IPS DF 4.7 (cell line): ENCODE measurements around the gene EXT2.

Experiments used
- DNase-seq: peaks from one replicate; pipeline ENCODE4 v3.0.0-alpha.2; 2013; ENCODE audit warnings: low spot score; ENCODE audit errors: extremely low read depth

The EXT2 gene

DNA sequence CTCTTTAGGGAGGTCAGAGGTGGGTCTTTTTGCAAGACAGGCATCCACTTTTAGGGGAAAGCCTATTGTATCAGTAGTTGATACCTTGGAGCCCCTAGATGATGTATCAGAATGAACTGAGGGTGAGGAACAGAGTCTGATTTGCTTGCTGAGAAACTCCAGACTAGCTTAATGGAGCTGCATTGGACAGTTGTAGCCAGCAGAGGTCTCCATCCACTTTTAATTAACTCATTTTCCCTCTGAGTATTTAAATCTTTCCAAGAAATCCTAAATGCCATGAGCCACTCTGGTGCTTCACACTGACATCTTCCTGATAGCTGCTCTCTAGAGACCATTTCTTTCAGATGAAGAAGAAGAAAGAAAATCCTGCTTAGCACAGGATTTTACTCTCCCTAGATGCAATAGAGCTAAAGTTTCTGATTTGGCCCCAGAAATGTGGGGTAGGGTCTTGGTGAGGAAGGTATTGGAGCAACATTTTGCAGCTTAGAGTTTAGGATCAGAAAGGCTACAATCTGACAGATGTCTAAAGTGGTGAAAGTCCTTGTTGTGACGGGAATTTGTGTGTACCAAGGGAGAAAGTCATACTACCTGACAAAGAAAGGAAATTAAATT lies 38.0 kb downstream of the EXT2 start:
- DNase-seq = no peak

DNA sequence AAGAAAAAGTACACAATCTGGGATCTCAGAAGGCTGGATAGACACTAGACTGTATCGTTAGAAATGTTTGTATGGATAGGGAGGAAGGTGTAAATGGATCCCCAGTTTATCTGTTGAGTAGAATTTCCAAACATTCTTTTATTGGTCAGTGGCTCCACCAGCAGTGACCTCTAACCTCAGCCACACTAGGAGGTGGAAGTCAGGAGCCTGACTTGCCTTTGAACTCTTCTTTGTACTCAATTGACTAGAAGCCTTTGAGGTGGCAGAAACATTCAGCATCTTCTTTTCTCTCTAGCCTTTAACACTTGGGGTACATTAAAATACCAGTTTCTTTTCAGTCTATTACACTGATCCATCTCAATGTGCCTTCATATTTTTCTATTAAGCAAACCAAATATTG lies 39.1 kb downstream of the EXT2 start:
- no peak for DNase-seq

DNA sequence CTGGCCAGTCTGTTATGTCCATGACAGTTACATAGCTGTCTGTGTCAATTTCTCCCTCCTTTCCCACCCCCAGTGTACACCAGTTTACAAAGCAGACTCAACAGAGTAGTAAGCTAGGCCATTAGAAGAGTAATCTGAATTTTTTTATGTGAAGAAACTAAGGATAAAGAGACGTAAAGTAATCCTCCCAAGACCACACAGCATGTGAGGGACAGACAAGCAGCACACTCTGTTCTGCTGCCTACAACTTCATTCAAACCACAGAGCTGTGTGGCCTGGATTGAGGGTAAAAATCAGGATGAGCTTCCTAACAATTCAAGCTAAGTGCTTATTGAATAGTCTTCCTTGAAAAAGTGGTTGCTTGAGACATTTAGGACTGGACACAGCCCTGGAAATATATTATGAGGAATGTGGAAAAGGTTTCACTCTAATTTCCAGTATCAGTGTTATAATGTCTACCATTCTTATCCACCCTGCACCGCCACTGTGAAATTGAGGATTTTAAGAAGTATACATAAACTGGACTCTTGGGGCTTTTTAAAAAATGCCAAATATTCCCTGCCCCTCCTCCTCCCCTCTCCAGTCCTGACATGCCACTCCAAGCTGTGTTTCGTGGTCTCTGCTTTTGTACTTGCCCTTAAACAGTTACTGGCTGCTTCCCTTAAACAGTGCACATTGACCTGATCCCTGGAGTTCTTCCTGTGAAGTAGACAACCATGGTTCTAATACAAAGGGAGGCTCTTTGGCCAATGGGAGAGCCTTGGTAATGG lies 40.9 kb downstream of the EXT2 start:
- DNase-seq = no peak

DNA sequence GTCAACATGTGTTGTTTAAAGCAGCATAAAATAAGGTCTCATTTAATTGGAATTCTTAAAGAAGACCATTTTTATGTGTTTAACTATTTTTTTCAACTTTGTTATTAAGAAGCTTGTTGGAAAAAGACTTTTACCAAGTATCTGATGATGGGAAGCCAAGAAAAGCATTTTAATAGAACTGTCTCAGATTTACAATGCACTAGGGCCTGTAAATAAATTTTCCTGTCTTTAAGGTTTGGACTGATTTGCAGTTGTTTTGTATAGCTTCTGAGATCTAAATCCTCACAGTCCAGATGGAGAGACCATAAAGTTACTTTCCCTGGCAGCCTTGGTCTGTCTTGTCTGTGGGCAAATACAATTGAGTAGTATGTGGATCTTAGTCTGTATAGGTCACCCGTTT lies 41.6 kb downstream of the EXT2 start:
- no peak for DNase-seq

DNA sequence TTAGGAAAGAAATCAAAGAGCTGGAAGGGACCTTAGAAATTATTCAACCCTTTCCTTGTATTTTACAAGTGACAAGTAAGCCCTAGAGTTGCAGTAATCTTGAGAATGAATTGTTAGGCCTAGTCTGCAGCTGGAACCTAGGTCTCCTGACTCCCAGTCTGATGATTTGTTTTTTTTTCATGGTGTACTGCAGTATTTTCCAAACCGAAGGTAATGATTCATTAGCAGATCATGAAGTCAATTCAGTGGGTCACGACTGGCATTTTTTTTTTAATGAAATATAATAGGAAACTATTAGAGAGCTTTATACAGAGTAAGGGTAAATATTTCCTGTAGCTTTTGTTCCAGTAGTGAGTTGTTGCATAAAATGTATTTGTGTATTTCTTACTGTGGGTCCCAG lies 42.8 kb downstream of the EXT2 start:
- no peak for DNase-seq

DNA sequence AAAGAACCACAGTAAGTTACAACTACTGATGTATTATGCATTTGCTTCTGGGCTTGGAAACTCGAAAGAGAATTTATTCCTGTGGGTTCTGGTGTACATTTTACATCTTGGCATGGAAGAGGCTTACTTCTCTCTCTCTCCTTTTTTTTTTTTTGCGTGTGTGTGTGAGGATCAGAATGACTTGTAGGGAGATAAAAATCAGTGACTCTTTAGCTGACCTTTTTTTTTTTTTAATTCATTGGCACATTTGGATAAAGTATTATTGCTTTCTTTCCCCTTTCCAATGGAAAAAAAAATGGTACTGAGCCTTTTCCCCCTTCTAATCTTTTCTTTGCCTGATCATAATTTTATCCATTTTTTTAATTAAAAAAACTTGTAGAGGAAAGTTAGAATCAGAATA lies 43.5 kb downstream of the EXT2 start:
- no peak for DNase-seq

DNA sequence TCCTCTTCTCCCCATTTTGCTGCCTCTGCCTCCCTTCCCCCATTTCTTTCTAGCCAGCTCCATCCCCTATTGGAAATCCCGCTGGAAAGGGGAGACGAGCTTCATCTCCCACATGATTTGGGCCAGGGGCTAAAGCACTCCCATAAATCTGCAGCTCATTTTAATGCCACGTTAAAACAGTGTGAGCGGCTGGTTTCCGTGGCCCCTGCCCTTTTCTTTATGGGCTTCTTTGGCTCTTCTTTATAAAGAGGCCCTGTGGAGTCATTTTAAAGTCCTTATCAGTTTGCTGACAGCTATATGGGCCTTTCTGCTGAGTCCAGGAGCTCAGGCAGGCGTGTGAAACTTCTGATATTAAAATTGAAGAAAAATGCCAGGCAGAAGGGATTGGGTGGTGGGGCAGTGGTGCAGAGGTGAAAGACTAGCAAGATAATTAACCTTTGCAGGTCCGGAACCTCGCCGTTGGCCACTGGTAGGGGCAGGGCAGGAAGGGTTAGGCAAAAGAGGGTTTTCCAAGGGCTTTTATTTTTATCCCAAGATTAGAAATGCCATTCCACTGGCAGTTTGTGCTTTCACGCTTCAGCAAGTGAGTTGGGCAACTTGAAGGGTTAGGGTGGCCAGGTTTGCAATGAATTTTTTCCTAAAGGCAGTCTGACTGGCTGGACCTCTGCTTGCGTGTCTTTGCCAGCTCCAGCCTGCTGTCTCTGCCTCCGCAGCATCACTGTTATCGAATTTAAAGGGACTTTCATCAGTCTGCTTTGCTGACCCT lies 44.3 kb downstream of the EXT2 start:
- DNase-seq = no peak

DNA sequence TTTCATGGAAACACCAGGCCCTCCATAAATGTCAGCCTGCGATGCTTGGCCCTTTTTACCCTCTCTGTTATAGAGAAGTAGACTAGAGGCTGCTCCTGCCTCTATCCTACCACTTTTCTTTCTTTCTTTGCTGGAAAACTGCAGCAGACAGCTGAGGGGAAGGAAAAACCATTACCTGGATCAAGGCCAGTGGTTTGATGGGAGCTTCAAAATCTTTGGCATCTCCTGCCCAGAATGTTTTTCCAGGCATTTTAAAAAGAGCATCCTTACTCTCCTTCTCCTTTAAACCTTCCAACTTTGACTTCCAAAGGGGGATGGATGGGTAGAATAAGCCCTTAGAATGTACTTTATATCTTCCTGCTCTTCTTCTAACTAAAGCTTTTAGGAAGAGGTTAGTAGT lies 44.9 kb downstream of the EXT2 start:
- DNase-seq = no peak

DNA sequence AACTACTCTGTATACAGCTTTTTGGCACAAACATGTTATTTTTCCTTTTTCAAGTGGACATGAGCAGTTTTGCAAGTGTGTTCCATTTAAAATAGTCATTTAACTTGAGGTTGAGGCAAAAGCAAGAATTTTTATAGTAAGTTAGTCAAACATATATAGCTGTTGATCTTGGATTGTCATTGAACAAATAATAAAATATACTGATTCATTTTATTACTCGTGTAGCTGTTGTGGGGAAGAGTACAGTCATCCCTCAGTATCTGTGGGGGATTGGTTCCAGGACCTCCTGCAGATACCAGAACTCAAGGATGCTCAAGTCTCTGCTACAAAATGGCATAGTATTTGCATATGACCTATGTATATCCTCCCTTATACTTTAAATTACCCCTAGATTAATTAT lies 45.3 kb downstream of the EXT2 start:
- no peak for DNase-seq

DNA sequence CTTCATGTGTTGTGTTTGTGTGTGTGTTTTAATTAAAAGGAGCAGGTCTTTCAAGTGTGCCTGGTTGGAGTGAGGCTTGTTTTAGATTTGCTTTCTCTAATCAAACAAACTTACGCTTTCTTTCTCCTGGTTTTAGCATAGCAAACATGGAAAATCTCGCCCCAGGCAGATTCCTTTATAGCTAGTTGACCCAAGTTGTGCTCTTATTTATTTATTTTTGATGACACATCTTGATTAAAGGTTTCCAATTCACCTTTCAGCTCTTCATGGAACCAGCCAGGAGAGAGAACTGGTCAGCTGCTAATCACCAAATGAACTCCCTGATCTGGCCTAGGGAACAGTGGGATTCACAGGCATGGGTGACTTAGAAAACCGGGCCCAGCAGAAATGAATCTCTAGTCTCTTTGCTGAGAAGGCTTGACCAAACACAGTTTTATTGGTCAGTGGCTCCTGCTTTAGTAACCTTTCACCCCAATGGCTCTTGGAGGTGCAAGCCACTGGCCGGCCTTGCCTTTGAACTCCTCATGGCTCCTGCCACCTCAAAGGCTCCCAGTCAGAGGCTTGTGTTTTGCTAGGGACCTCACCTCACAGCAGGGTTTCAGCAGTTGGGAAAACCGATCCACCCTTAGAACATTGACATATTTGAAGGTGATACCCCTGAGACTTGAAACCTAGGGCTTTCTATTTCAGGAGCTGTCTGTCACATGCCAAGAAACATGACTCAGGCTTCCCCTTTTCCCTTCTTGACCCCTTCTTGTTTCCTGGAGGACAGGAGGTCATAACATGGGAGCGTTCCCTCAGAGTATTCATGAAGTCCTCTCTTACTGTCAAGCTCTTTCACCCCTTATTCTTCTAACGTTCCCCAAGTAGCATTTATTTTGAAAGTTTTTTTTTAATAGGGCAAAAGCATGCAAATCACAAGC lies 48.8 kb downstream of the EXT2 start:
- DNase-seq = no peak

DNA sequence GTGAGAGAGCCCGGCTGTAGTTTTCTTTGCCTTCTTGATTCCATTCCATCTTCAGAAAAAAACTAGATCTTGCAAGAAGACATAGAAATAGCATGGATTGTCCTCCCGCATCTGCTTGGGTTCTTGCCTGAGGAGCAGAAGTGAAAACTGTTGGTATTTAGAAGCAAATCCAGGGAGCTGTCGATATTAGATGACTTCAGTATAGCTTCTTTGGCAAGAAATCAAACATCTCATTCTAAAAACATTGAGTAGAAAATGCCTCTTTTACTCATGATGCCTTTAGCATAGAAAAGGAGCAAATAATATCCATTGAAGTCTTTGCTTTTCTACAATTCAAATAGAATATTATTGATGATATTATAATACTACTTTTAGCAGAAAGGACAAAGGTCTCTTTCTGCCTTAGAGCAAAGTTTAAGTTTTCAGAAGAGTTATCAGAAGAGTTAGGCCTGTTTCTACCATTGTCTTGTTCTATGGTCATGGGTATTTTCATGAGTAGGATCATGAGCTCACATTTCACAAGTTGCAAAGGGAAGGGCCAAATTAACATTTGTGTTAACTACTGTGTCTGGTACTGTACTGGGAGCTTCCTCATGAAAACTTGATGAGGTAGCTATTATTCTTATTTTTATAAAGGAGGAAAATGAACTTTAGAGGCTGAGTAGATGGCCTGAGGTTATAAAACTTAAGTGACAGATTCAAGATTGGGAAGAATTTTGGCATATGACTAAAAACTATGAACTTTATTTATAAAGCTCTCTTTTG lies 49.7 kb downstream of the EXT2 start:
- no peak for DNase-seq

DNA sequence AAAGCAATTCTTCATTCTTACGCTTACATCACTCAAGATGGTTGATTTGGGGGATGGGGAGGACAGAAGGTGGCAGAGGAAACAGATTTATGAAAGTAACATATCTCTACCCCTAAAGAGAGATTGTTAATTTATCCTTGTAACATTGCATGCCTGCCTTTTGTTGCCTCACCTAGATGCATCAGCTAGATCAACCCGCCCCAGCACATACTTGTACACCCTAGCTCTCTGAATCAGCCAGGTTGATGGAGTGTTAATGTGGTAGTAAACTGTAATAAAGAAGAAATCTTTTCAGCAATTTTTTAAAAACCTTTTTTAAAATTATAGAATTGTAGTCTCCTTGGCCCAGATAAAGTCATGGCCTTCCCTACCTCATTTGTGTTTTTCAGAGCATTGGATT lies 51.5 kb downstream of the EXT2 start:
- no peak for DNase-seq

DNA sequence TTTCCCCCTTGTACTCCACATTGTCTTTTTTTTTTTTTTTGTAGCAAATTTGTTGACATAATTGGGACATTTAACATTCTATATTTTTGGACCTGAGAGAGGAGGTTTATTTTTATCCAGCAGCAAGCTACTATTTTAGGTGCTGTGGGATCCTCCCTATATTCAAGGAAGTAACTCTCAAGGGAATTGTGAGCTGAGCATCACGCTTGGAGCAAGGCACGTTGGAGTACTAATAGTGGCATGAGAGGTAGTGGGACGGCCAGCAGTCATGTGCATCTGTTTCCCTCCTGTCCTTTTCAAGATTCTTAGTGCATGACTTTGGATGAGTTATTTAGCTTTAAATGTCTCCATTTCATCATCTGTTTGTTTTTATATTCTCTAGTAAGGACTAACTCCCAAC lies 52.3 kb downstream of the EXT2 start:
- DNase-seq = no peak

DNA sequence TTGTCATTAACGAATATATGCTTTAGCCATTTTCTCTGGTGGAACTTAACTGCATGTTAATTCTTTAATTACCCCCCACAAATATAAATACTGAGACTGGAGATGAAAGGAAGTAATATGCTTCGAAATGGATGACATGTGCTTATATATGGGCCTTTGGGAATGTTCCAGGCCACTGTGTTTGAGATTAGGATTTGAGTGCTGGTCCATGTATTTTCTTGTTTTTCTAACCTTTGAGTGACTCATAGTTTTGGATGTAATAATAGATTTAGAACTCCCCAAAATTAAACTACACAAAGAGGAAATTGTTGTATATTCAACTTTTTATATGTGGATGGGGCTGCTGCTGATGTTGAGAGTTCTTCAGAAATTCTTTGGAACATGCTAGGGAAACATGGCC lies 54.2 kb downstream of the EXT2 start:
- DNase-seq = no peak

DNA sequence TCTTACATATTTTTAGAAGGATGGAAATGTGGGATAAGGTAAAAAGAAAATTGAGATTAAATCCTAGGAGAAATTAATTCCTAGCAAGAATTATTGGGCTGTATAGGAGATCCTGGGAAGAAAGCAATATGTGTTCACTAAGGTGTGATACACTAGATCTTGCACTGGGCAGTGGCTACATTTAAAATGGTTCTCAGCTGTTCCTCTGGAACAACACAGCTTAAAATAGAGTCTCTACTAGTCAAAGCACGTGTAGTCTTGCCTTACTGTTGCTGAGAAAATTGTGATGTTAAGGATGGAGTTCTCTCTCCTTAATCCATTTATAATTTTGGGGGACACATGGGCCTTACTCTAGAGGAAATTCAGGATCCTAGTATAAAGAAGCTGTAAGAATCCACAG lies 54.9 kb downstream of the EXT2 start:
- no peak for DNase-seq

DNA sequence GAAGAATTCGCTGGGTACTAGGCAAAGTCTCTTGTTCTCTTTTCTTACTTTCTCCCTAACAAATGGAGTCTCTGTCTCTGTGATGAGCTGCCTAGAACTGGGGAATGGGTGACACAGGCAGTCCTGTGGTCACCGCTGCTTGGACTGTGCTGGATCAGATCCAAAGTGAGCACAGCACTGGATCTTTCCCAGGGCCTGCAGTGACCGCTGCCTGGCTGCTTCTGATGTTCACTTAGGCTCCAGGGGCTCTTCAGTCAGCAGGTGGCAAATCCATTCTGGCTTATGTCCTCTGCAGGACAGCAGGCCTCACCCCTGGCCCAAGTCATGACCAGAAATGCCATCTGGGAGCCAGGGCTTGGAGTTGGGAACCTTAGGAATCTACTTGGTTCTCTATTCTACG lies 61.5 kb downstream of the EXT2 start:
- no peak for DNase-seq

DNA sequence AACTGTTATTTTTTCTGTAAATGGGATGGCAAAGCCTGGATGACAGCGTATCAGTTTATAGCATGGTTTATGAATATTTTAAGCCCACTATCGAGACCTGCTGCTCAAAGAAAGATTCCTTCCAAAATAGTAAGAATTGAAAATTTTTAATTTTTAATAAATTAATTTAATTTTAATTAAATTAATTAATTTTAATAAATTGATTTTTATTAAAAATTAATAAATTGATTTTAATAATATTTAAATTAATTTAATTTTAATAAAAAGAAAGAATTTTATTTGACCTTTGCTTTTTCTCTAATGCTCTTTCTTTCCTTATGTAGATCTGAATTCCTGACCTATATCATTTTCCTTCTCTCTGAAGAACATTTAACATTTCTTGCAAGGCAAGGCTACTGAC lies 62.9 kb downstream of the EXT2 start:
- DNase-seq = no peak

DNA sequence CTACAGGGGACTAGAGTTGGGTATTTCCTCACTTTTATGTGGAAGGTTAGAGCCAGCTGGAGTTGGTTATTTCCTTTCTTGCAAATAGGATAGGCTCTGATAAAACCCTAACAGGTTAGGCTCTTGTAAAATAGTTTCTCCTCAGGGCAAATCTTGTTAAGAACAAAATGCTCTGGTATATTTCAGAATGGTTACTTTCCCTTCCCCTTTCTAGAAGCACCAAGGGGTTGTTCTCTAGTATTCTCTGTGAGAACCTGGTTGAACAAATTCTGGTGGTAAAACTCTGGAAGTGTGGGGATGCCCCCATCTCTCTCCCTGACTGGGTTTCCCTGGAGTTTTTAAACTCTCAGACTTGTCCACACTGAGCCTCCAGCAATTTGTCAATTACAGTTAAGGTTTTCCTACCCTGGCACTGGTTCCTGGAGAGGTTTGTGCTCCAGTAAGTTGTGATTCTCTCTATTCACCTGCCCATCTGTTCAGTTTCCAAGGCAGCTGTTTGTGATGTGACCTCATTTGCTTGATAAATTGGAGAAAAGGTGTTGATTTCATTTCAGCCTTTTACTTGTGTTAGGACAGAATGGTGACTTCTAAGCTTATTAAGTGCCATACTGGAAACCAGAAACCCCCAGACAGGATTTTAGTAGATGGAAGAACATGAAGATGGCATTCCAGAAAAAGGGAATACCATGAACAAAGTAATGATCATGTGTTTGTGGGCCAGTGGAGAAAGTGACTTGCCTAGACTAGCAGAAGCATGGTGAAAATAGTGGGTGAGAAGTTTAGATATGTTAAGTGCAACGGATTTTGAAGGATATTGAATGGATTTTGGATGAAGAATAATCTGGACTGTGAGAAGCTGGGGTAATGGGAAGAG lies 64.6 kb downstream of the EXT2 start:
- no peak for DNase-seq

DNA sequence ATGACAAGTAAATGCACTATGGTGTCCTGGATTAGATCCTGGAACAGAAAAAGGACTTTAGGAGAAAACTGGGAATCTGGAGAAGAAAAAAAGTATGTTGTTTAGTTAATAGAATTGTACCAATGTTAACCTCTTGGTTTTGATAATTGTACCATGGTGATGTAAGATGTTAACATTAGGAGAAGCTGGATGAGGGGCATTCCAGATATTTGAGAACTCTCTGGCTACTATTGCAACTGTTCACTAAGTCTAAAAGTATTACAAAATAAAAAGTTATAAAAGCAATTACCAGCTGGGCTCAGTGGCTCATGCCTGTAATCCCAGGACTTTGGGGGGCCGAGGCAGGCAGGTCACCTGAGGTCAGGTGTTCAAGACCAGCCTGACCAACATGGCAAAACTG lies 66.5 kb downstream of the EXT2 start:
- DNase-seq = no peak

DNA sequence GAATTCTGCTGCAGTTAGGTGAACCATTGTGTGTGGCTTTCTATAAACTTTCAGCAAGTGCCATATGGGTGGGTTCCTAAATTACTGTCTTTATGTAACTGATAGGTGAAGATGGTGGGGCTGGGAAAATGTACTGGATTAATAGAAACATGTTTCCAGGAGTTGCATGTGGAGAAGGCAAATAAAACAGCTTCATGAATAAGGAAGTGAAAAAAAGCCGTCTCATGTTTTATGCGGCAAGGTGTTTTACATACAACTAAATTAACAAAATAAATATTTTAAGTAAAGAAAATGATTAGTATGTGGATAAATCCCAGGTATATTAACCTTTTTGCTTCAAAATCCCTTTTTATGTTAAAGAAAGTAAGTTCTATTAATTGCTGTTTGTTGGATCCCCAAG lies 67.2 kb downstream of the EXT2 start:
- no peak for DNase-seq
